IMR-90 (cell line): ENCODE data around the gene STON2. TPM values are rescaled to one million over a fixed set of nuclear protein-coding genes. Genes with fewer than 3 reads are reported as not detected.

ENCODE experiments used
- ATAC-seq: fragments of 200-7000 bp; cut with Tn5 transposase; 2 replicates; pipeline ENCODE4 v1.9.1; 2020; ENCODE audit warnings: low read depth, mild to moderate bottlenecking, moderate library complexity
- BruUV-seq: library from RNA; stranded (reverse); fragments of 400-500 nt; replicated peaks from 2 replicates; lab custom pipeline; 2021; lab: Mats Ljungman, UMichigan
- CTCF ChIA-PET: fragments of 300-600 bp; formaldehyde crosslinking; extraction: SDS; loops from one replicate; lab custom pipeline; 2021; ENCODE audit warnings: antibody characterized with exemption; lab: Yijun Ruan, JAX
- POLR2A ChIA-PET: fragments of 300-600 bp; sonication (Branson Sonifier 250); formaldehyde crosslinking; loops from one replicate; lab custom pipeline; 2022; ENCODE audit warnings: antibody characterized with exemption; ENCODE audit not compliant: unreplicated experiment; lab: Charles Lee
- DNase-seq: peaks from one replicate; pipeline ENCODE4 v3.0.0; 2013
- H2AFZ ChIP-seq: replicated peaks from 2 replicates; pipeline ENCODE3; 2013; ENCODE audit warnings: low read length, mild to moderate bottlenecking; ENCODE audit not compliant: poor library complexity
- H2AK5ac ChIP-seq: 2 replicates; pipeline ENCODE4 v1.6.1; 2013; ENCODE audit warnings: low read depth, low read length, inconsistent platforms
- H2AK9ac ChIP-seq: replicated peaks from 2 replicates; pipeline ENCODE3; 2013; ENCODE audit warnings: mild to moderate bottlenecking, low read depth, low read length, moderate library complexity; ENCODE audit not compliant: poor library complexity
- H2BK120ac ChIP-seq: 2 replicates; pipeline ENCODE4 v1.6.1; 2013; ENCODE audit warnings: low read depth, low read length, inconsistent platforms
- H2BK15ac ChIP-seq: 3 replicates; pipeline ENCODE4 v1.6.1; 2013; ENCODE audit warnings: low read depth, low read length, inconsistent platforms
- H2BK20ac ChIP-seq: 2 replicates; pipeline ENCODE4 v1.6.1; 2013; ENCODE audit warnings: low read depth, mild to moderate bottlenecking, inconsistent platforms, low read length, moderate library complexity
- H2BK5ac ChIP-seq: 2 replicates; pipeline ENCODE4 v1.6.1; 2013; ENCODE audit warnings: mild to moderate bottlenecking, low read depth, low read length, inconsistent platforms; ENCODE audit not compliant: poor library complexity, severe bottlenecking
- H3K14ac ChIP-seq: replicated peaks from 2 replicates; pipeline ENCODE4 v1.6.1; 2013; ENCODE audit warnings: low read depth, low read length, inconsistent platforms
- H3K18ac ChIP-seq: 2 replicates; pipeline ENCODE4 v1.6.1; 2013; ENCODE audit warnings: low read depth, low read length, control low read depth
- H3K23ac ChIP-seq: 2 replicates; pipeline ENCODE4 v1.6.1; 2013; ENCODE audit warnings: low read depth, low read length, inconsistent platforms
- H3K27ac ChIP-seq: 2 replicates; pipeline ENCODE4 v1.5.1; 2013; ENCODE audit warnings: mild to moderate bottlenecking, control low read depth, low read length; ENCODE audit not compliant: insufficient read depth
- H3K27me3 ChIP-seq: 2 replicates; pipeline ENCODE4 v1.6.1; 2013; ENCODE audit warnings: low read length; ENCODE audit not compliant: control insufficient read depth, insufficient read depth
- H3K36me3 ChIP-seq: 2 replicates; pipeline ENCODE4 v1.6.1; 2013; ENCODE audit warnings: low read length, mixed read lengths; ENCODE audit not compliant: control insufficient read depth, insufficient read depth
- H3K4ac ChIP-seq: 2 replicates; pipeline ENCODE4 v1.6.1; 2013; ENCODE audit warnings: low read depth, low read length, inconsistent platforms
- H3K4me1 ChIP-seq: 2 replicates; pipeline ENCODE4 v1.6.1; 2013; ENCODE audit warnings: low read length, mixed read lengths; ENCODE audit not compliant: control insufficient read depth, insufficient read depth
- H3K4me2 ChIP-seq: 2 replicates; pipeline ENCODE4 v1.6.1; 2013; ENCODE audit warnings: low read depth, mild to moderate bottlenecking, control low read depth, low read length, moderate library complexity
- H3K4me3 ChIP-seq: 2 replicates; pipeline ENCODE4 v1.5.1; 2013; ENCODE audit warnings: low read depth, mild to moderate bottlenecking, control low read depth, low read length, moderate library complexity; ENCODE audit not compliant: insufficient read depth
- H3K56ac ChIP-seq: 2 replicates; pipeline ENCODE4 v1.6.1; 2013; ENCODE audit warnings: low read length, inconsistent platforms; ENCODE audit not compliant: insufficient read depth; ENCODE audit errors: extremely low read depth
- H3K79me1 ChIP-seq, 2 experiments: 2 replicates each; pipeline ENCODE4 v1.6.1; 2013; ENCODE audit warnings: low read length in 2 of 2, inconsistent platforms in 1 of 2, low read depth in 1 of 2
- H3K9ac ChIP-seq: 2 replicates; pipeline ENCODE4 v1.6.1; 2013; ENCODE audit warnings: low read depth, low read length, control low read depth
- H3K9me1 ChIP-seq: 2 replicates; pipeline ENCODE4 v1.6.1; 2013; ENCODE audit warnings: low read length, inconsistent platforms; ENCODE audit not compliant: insufficient read depth
- H3K9me3 ChIP-seq: 2 replicates; pipeline ENCODE4 v1.6.1; 2013; ENCODE audit warnings: low read length; ENCODE audit not compliant: control insufficient read depth, insufficient read depth
- H4K20me1 ChIP-seq: 2 replicates; pipeline ENCODE4 v1.6.1; 2013; ENCODE audit warnings: low read length, inconsistent platforms; ENCODE audit not compliant: insufficient read depth
- H4K5ac ChIP-seq: 2 replicates; pipeline ENCODE4 v1.6.1; 2013; ENCODE audit warnings: mild to moderate bottlenecking, low read depth, low read length, control low read depth
- H4K8ac ChIP-seq, 2 experiments: 2 replicates each; pipeline ENCODE4 v1.6.1; 2013; ENCODE audit warnings: low read depth in 2 of 2, low read length in 2 of 2, control low read depth in 1 of 2, inconsistent platforms in 1 of 2
- H4K91ac ChIP-seq: 2 replicates; pipeline ENCODE4 v1.6.1; 2013; ENCODE audit warnings: low read depth, low read length, inconsistent platforms; ENCODE audit not compliant: insufficient read depth
- MAFK ChIP-seq: IDR thresholded peaks from 2 replicates; pipeline ENCODE4 v1.6.1; 2012; ENCODE audit warnings: low read depth, low read length, improper control_type of control experiment
- MXI1 ChIP-seq: IDR thresholded peaks from 2 replicates; pipeline ENCODE4 v1.6.1; 2012; ENCODE audit warnings: low read depth, mild to moderate bottlenecking, low read length, moderate library complexity, borderline replicate concordance
- WGBS, 2 experiments: methylation state at CpG; one replicate each; pipeline versions ENCODE4 v1.1.5 to v1.1.7; 2013; ENCODE audit warnings: missing lambda C conversion rate in 2 of 2; ENCODE audit not compliant: insufficient read length in 1 of 2; ENCODE audit errors: extremely low coverage in 2 of 2; 5-methylcytosine and 5-hydroxymethylcytosine counted together
- dilution Hi-C: fragments of 300-500 bp; cut with HindIII; formaldehyde crosslinking; loops from one replicate; pipeline ENCODE4 v1.14.3; 2018; ENCODE audit warnings: low sequenced_read_pairs; ENCODE audit not compliant: unreplicated experiment
- in situ Hi-C: fragments of 300-500 bp; cut with MboI; formaldehyde crosslinking; loops from 3 replicates; pipeline ENCODE4 v1.14.3; 2019; ENCODE audit warnings: low sequenced_read_pairs, inconsistent platforms, mixed read lengths
- intact Hi-C: fragments of 100-400 bp; cut with micrococcal nuclease; formaldehyde crosslinking; loops from 2 replicates; pipeline ENCODE4 v1.10.0; 2022
- polyA plus RNA-seq, 3 experiments: library from polyadenylated mRNA; depleted of rRNA; stranded (reverse); fragments of >200 nt; gene quantifications; 2 replicates each; pipeline ENCODE4 v1.2.3, GENCODE V29; 2012; ENCODE audit warnings: low replicate concordance in 1 of 3
- total RNA-seq: library from RNA; depleted of rRNA; stranded (reverse); fragments of >200 nt; gene quantifications from 2 replicates; pipeline ENCODE4 v1.2.3, GENCODE V29; 2012

STON2 gene
- total and polyA plus RNA-seq, 2 of the 4 experiments (the other 2 are of a cell fraction): not detected

GRCh38 chr14:81329640-81330381, 70.3 kb downstream of the STON2 start:
- Histone ChIP-seq H3K56ac (no peak overlapping the region), H3K18ac (no peak overlapping the region), H3K79me1 (no peaks in the 10 kb centered on the region), H3K23ac (no peak overlapping the region), H2BK20ac (no peak overlapping the region), H3K36me3 (no peaks in the 10 kb centered on the region), H3K27ac (no peak overlapping the region), H3K27me3 (no peaks in the 10 kb centered on the region), H2BK5ac (no peak overlapping the region), H2BK15ac (no peak overlapping the region), H4K8ac (no peak overlapping the region), H4K20me1 (no peaks in the 10 kb centered on the region), H2AK5ac (no peak overlapping the region), H2AK9ac (no peak overlapping the region), H3K9me3 (0 out of 2 replicates have a peak, but pooled peaks cover 2% of the 10 kb centered on the region), H3K4me3 (no peak overlapping the region), H3K4ac (no peak overlapping the region), H3K9ac (no peak overlapping the region), H2AFZ (peak overlapping the region; percentile 14), H3K4me1 (no peaks in the 10 kb centered on the region), H4K91ac (no peak overlapping the region), H3K4me2 (no peak overlapping the region), H2BK120ac (no peak overlapping the region), H3K9me1 (no peaks in the 10 kb centered on the region), H3K14ac (no peak overlapping the region), H4K5ac (no peak overlapping the region)
- intact Hi-C loops: no loop called here
- in situ Hi-C loops: no loop called here
- ChIA-PET POLR2A (no interaction called here), CTCF (interaction anchor here (0.5 kb wide), 1 partner anchor 59 kb away, joined by 3 read pairs; no protein-coding TSS in a partner anchor)
- WGBS, 2 experiments: no CpG with 5 or more reads among the region's 9 CpGs
- no peak for DNase-seq
- dilution Hi-C loops: no loop called here
- TF ChIP-seq MXI1 (no peak), MAFK (0 out of 2 replicates have a peak, but pooled peaks have one; percentile 16)
- no TSS peak for BruUV-seq
- no peak for ATAC-seq
